GM19397 (cell line): ENCODE measurements around the gene NOL4L.

Experiments
- ATAC-seq: cut with Tn5 transposase; IDR thresholded peaks from one replicate; pipeline ENCODE4 v1.9.1; 2021; ENCODE audit warnings: mild to moderate bottlenecking, moderate library complexity; ENCODE audit not compliant: unreplicated experiment

Gene NOL4L

GRCh38 chr20:32585011-32585585, at the start of gene NOL4L:
TSS of gene NOL4L (minus strand) at chr20:32585333. CDS start at chr20:32584890, 443 bp downstream.
- no peak for ATAC-seq

- ATAC-seq, result no peak
These were observed 49.1 kb upstream of the NOL4L start for GRCh38 chr20:32634041-32634805.

- ATAC-seq, result no peak
These were observed 47.6 kb upstream of the NOL4L start for GRCh38 chr20:32632461-32633354.

GRCh38 chr20:32631933-32632460, 46.9 kb upstream of the NOL4L start:
- no peak for ATAC-seq

GRCh38 chr20:32629813-32630212, 44.7 kb upstream of the NOL4L start:
- ATAC-seq, result no peak

- ATAC-seq, result no peak
These were observed 43.9 kb upstream of the NOL4L start for GRCh38 chr20:32628960-32629530.

GRCh38 chr20:32626859-32627636, 41.9 kb upstream of the NOL4L start:
- peak; percentile 23 for ATAC-seq

GRCh38 chr20:32626407-32626806, 41.3 kb upstream of the NOL4L start:
- ATAC-seq, result no peak

- ATAC-seq, result no peak
These were observed 40.9 kb upstream of the NOL4L start for GRCh38 chr20:32625996-32626395.

- ATAC-seq, result no peak
These were observed 39.7 kb upstream of the NOL4L start for GRCh38 chr20:32624687-32625345.

- ATAC-seq, result no peak
These were observed 38.6 kb upstream of the NOL4L start for GRCh38 chr20:32623667-32624157.

GRCh38 chr20:32622585-32623468, 37.7 kb upstream of the NOL4L start:
- ATAC-seq, result no peak

GRCh38 chr20:32621891-32622584, 36.9 kb upstream of the NOL4L start:
- ATAC-seq, result no peak

GRCh38 chr20:32621071-32621890, 36.1 kb upstream of the NOL4L start:
- ATAC-seq, result no peak

GRCh38 chr20:32619586-32619985, 34.5 kb upstream of the NOL4L start:
- no peak for ATAC-seq

- ATAC-seq, result no peak
These were observed 29.6 kb upstream of the NOL4L start for GRCh38 chr20:32614772-32615171.

- no peak for ATAC-seq
These were observed 29.2 kb upstream of the NOL4L start for GRCh38 chr20:32614303-32614702.
